ENCODE measurements around the gene UCHL3. TPM values are rescaled to one million over a fixed set of nuclear protein-coding genes. Genes with fewer than 3 reads are reported as not detected.

The UCHL3 gene
- total RNA-seq, 1 experiment from 2014 or later, result 50.8 TPM

DNA sequence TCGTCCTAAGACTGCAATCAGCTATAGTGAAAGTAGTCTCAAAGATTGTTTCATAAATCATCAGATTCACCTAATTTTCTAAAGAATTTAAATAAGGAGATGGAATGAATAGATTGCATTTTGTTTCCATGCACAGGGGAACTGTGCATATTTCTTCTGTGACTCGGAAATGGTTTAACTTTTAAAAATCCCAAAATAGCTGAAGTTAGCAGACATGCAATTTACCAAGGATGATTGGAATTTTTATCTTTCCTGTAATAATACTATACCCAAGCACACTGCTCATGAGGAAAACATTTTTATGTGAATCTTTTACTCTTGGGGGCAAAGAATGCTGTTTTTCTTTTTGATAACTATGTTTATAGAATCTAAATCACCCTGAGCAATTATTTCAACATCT, 71.6 kb downstream of the UCHL3 start:
- no peak overlapping the region for H3K4me2 ChIP-seq (ENCODE audit: insufficient read depth, insufficient read length, low read length)

More for the DNA sequence above, 71.6 kb downstream of the UCHL3 start:
- Mint-ChIP-seq H3K36me3 (ENCODE audit: insufficient read depth in 1 of 3, low read depth in 3 of 3) (peaks cover 3 to 5% (median 4%) of the 10 kb centered on the region in 3 experiments; a peak in 4 of 7 replicates), H3K4me3 (no peak overlapping the region), H3K9me3 (no peaks in the 10 kb centered on the region), H3K27ac (no peak overlapping the region), H3K4me1 (no peaks in the 10 kb centered on the region; a peak in 1 of 4 replicates), H3K27me3 (ENCODE audit: low read depth) (no peaks in the 10 kb centered on the region)
- H2BK20ac ChIP-seq (ENCODE audit: low read depth, low read length, poor library complexity, severe bottlenecking), result no peak overlapping the region
- no peak overlapping the region for H2BK120ac ChIP-seq (ENCODE audit: low read depth, low read length, poor library complexity, severe bottlenecking)
- H3K4me1 ChIP-seq (ENCODE audit: insufficient read depth, low read length), result no peaks in the 10 kb centered on the region
- H3K27me3 ChIP-seq (ENCODE audit: insufficient read depth, low read length), result no peaks in the 10 kb centered on the region
- WGBS (ENCODE audit: extremely low coverage, insufficient read length, low lambda C conversion rate), result no CpG with 5 or more reads among the region's 2 CpGs
- no peak overlapping the region for H4K91ac ChIP-seq (ENCODE audit: insufficient read length, low read depth, low read length)
- no peak overlapping the region for H2BK15ac ChIP-seq (ENCODE audit: low read depth, low read length)
- H3K79me2 ChIP-seq (ENCODE audit: insufficient read depth, low read length), result no peaks in the 10 kb centered on the region
- H3T11ph ChIP-seq (ENCODE audit: low read length), result no peak overlapping the region
- H4K5ac ChIP-seq (ENCODE audit: insufficient read length, low read depth, low read length), result no peak overlapping the region
- no peak overlapping the region for H3K27ac ChIP-seq (ENCODE audit: insufficient read length, low read depth, low read length)
- TF ChIP-seq, protein P1, sequence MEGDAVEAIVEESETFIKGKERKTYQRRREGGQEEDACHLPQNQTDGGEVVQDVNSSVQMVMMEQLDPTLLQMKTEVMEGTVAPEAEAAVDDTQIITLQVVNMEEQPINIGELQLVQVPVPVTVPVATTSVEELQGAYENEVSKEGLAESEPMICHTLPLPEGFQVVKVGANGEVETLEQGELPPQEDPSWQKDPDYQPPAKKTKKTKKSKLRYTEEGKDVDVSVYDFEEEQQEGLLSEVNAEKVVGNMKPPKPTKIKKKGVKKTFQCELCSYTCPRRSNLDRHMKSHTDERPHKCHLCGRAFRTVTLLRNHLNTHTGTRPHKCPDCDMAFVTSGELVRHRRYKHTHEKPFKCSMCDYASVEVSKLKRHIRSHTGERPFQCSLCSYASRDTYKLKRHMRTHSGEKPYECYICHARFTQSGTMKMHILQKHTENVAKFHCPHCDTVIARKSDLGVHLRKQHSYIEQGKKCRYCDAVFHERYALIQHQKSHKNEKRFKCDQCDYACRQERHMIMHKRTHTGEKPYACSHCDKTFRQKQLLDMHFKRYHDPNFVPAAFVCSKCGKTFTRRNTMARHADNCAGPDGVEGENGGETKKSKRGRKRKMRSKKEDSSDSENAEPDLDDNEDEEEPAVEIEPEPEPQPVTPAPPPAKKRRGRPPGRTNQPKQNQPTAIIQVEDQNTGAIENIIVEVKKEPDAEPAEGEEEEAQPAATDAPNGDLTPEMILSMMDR (conservative IDR thresholded peaks at IDR 0.05), result no peak
- no peaks in the 10 kb centered on the region for H3K9me3 ChIP-seq (ENCODE audit: control insufficient read depth, low read depth, low read length)
- no peak overlapping the region for H2BK5ac ChIP-seq (ENCODE audit: insufficient read length, low read length)
- no peaks in the 10 kb centered on the region for H4K20me1 ChIP-seq (ENCODE audit: control insufficient read depth, insufficient read depth, insufficient read length)
- no peaks in the 10 kb centered on the region for H3K79me1 ChIP-seq (ENCODE audit: insufficient read depth, low read depth, low read length, poor library complexity, severe bottlenecking)
- no peak overlapping the region for H2AFZ ChIP-seq (ENCODE audit: low read length)
- no peak overlapping the region for H3K56ac ChIP-seq (ENCODE audit: insufficient read length, low read depth, low read length)
- H4K8ac ChIP-seq (replicated peaks; ENCODE audit: insufficient read length, low read depth, low read length), result no peak overlapping the region
- no peak overlapping the region for H3K9ac ChIP-seq (ENCODE audit: extremely low read depth, insufficient read length, low read length)
- H2AK5ac ChIP-seq (ENCODE audit: insufficient read length, low read length), result no peak overlapping the region
- no peak overlapping the region for H3K23ac ChIP-seq (ENCODE audit: insufficient read length, low read depth, low read length)
- no peaks in the 10 kb centered on the region for H3K23me2 ChIP-seq (ENCODE audit: insufficient read length, low read depth, low read length, poor library complexity, severe bottlenecking)
- H3K14ac ChIP-seq (ENCODE audit: insufficient read depth, low read length), result no peak overlapping the region
- H3K18ac ChIP-seq (ENCODE audit: insufficient read length, low read depth, low read length), result no peak overlapping the region
- H2BK12ac ChIP-seq (ENCODE audit: insufficient read length, low read depth, low read length), result no peak overlapping the region
- DNase-seq, result no peak
- H3K4ac ChIP-seq (ENCODE audit: low read depth, low read length), result no peak overlapping the region

Measured in H9 (cell line).